HepG2 (cell line): ENCODE results near the gene UTS2R. TPM values are rescaled to one million over a fixed set of nuclear protein-coding genes. Genes with fewer than 3 reads are reported as not detected.

ENCODE experiments used
- DZIP1 ChIP-seq: sonication (generic); formaldehyde crosslinking; IDR thresholded peaks from 2 replicates; pipeline ENCODE4 v1.5.0; 2020; ENCODE audit warnings: mild to moderate bottlenecking, missing genetic modification reagents
- GPN1 ChIP-seq: sonication (generic); formaldehyde crosslinking; IDR thresholded peaks from 2 replicates; pipeline ENCODE4 v1.5.1; 2020; ENCODE audit warnings: missing genetic modification reagents, borderline replicate concordance
- MAX ChIP-seq: IDR thresholded peaks from 2 replicates; pipeline ENCODE4 v1.6.1; 2012; ENCODE audit warnings: inconsistent platforms
- REPIN1 ChIP-seq: sonication (generic); formaldehyde crosslinking; IDR thresholded peaks from 2 replicates; pipeline ENCODE4 v1.8.0; 2022; ENCODE audit warnings: missing genetic modification reagents, low read depth, mild to moderate bottlenecking, borderline replicate concordance
- ZNF687 ChIP-seq: sonication (generic); formaldehyde crosslinking; IDR thresholded peaks from 2 replicates; pipeline ENCODE4 v1.5.1; 2020; ENCODE audit warnings: mild to moderate bottlenecking, missing genetic modification reagents, moderate library complexity
- polyA plus RNA-seq, 8 experiments: library from polyadenylated mRNA; depleted of rRNA in 3 of 8; stranded (reverse) in 7 of 8; unstranded in 1 of 8; fragments of >200 nt; fragmentation: Illumina TruSeq in 4 of 8; extraction: Trizol in 4 of 8; gene quantifications; 2 replicates each; pipeline versions ENCODE4 v1.2.1 to v1.2.3, GENCODE V29; 2011 to 2016; ENCODE audit warnings: low read depth in 4 of 8, missing spikeins in 1 of 8, mixed read lengths in 1 of 8; ENCODE audit not compliant: insufficient read depth in 1 of 8
- total RNA-seq, 5 experiments: library from RNA; depleted of rRNA; stranded (reverse); fragments of >200 nt; fragmentation: Illumina TruSeq; extraction: Trizol; gene quantifications; 2 replicates each; pipeline ENCODE4 v1.2.3, GENCODE V29; 2016; ENCODE audit warnings: low read depth in 1 of 5
- TF ChIP-seq, protein P1 (sequence below): sonication (generic); formaldehyde crosslinking; IDR thresholded peaks from 2 replicates; pipeline ENCODE4 v1.5.1; 2020; ENCODE audit warnings: mild to moderate bottlenecking, missing genetic modification reagents, borderline replicate concordance
- TF ChIP-seq, protein P2 (sequence below): conservative IDR thresholded peaks from 2 replicates; pipeline ENCODE4 v1.6.1; 2018; ENCODE audit warnings: missing genetic modification reagents
- TF ChIP-seq, protein P3 (sequence below): IDR thresholded peaks from 2 replicates; pipeline ENCODE4 v1.6.1; 2018; ENCODE audit warnings: missing genetic modification reagents

Gene UTS2R
- total and polyA plus RNA-seq, 2 of the 13 experiments (the other 11 are each of a cell fraction or from before 2014, with no cell fraction given): 0.13 to 0.15 TPM

DNA sequence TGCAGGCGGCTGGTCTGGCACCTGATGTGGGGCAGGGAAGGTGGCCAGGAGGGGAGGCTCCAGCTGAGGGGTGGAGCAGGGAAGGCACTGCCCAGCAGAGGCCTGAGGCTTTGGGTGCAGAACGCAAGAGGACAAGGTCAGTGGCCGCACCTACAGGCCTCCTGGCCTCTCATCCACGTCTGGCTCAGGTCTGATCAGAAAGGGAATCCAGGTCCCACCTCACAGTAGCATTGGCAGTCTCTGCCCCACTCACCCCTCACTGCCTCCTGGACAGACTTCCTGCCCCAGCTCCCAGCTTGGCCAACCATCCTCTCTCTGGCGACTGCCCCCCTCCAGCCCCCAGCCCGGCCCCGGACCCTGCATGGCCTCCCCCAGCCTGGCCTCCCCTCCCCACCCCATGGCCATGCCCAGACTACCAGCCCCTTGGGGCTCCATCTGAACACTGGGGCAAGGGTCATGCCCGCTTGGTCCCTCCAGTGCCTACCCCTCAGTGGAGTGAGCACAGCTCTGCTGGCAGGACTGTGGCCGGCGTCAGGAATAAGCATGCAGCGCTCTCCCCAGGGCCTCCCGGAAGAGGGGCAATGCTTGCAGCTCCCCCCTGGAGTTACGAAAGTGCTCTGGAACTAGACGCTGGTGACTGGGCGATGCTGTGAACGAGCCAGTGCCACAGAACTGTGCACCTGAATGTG is 4.6 kb downstream of the UTS2R start (continued):
- TF ChIP-seq, protein P1, sequence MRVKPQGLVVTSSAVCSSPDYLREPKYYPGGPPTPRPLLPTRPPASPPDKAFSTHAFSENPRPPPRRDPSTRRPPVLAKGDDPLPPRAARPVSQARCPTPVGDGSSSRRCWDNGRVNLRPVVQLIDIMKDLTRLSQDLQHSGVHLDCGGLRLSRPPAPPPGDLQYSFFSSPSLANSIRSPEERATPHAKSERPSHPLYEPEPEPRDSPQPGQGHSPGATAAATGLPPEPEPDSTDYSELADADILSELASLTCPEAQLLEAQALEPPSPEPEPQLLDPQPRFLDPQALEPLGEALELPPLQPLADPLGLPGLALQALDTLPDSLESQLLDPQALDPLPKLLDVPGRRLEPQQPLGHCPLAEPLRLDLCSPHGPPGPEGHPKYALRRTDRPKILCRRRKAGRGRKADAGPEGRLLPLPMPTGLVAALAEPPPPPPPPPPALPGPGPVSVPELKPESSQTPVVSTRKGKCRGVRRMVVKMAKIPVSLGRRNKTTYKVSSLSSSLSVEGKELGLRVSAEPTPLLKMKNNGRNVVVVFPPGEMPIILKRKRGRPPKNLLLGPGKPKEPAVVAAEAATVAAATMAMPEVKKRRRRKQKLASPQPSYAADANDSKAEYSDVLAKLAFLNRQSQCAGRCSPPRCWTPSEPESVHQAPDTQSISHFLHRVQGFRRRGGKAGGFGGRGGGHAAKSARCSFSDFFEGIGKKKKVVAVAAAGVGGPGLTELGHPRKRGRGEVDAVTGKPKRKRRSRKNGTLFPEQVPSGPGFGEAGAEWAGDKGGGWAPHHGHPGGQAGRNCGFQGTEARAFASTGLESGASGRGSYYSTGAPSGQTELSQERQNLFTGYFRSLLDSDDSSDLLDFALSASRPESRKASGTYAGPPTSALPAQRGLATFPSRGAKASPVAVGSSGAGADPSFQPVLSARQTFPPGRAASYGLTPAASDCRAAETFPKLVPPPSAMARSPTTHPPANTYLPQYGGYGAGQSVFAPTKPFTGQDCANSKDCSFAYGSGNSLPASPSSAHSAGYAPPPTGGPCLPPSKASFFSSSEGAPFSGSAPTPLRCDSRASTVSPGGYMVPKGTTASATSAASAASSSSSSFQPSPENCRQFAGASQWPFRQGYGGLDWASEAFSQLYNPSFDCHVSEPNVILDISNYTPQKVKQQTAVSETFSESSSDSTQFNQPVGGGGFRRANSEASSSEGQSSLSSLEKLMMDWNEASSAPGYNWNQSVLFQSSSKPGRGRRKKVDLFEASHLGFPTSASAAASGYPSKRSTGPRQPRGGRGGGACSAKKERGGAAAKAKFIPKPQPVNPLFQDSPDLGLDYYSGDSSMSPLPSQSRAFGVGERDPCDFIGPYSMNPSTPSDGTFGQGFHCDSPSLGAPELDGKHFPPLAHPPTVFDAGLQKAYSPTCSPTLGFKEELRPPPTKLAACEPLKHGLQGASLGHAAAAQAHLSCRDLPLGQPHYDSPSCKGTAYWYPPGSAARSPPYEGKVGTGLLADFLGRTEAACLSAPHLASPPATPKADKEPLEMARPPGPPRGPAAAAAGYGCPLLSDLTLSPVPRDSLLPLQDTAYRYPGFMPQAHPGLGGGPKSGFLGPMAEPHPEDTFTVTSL (CRISPR knock-in tag): no peak
- no peak for TF ChIP-seq GPN1 (CRISPR knock-in tag)
- peak; percentile 24; the same call in 1 of the 2 replicates for TF ChIP-seq MAX
- TF ChIP-seq, protein P2, sequence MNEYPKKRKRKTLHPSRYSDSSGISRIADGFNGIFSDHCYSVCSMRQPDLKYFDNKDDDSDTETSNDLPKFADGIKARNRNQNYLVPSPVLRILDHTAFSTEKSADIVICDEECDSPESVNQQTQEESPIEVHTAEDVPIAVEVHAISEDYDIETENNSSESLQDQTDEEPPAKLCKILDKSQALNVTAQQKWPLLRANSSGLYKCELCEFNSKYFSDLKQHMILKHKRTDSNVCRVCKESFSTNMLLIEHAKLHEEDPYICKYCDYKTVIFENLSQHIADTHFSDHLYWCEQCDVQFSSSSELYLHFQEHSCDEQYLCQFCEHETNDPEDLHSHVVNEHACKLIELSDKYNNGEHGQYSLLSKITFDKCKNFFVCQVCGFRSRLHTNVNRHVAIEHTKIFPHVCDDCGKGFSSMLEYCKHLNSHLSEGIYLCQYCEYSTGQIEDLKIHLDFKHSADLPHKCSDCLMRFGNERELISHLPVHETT (CRISPR knock-in tag): 0 out of 2 replicates have a peak, but pooled peaks have one; percentile 30
- TF ChIP-seq, protein P3, sequence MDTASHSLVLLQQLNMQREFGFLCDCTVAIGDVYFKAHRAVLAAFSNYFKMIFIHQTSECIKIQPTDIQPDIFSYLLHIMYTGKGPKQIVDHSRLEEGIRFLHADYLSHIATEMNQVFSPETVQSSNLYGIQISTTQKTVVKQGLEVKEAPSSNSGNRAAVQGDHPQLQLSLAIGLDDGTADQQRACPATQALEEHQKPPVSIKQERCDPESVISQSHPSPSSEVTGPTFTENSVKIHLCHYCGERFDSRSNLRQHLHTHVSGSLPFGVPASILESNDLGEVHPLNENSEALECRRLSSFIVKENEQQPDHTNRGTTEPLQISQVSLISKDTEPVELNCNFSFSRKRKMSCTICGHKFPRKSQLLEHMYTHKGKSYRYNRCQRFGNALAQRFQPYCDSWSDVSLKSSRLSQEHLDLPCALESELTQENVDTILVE (CRISPR knock-in tag): peak; percentile 59; the same call in 1 of the 2 replicates
- peak; percentile 77 for TF ChIP-seq ZNF687
- TF ChIP-seq DZIP1 (CRISPR knock-in tag): no peak
- no peak for TF ChIP-seq REPIN1 (CRISPR knock-in tag)
